ENCODE data around the gene FAM47E. TPM values are rescaled to one million over a fixed set of nuclear protein-coding genes. Genes with fewer than 3 reads are reported as not detected.
"Not testable (repeated sequence)": the region's sequence is repeated elsewhere in the genome, so short reads cannot be mapped to it uniquely, and the experiment has no call there.

FAM47E gene
- total RNA-seq, 4 donors from 2014 or later: 0.30 to 5.3 (median 0.98) TPM

GRCh38 chr4:76235407-76235806, 16.1 kb upstream of the FAM47E start:
- 65% methylated on average over 2 of the region's 2 CpGs for WGBS
- TF ChIP-seq POLR2AphosphoS5 (IDR thresholded peaks at IDR 0.05): no peak
- no peak for TF ChIP-seq POLR2A (IDR thresholded peaks at IDR 0.05)
- TF ChIP-seq EP300 (IDR thresholded peaks at IDR 0.05): no peak
- TF ChIP-seq CTCF (IDR thresholded peaks at IDR 0.05): no peak
- no peak for DNase-seq (ENCODE audit: low spot score in 2 of 2)
- peaks cover 5% of the 10 kb centered on the region for H3K9me3 ChIP-seq
- no peaks in the 10 kb centered on the region for H3K27me3 ChIP-seq
- peak overlapping the region; percentile 41 for H3K27ac ChIP-seq
- H3K36me3 ChIP-seq: no peaks in the 10 kb centered on the region
- H3K4me1 ChIP-seq: peaks cover 48% of the 10 kb centered on the region
- H3K4me3 ChIP-seq: no peak overlapping the region

GRCh38 chr4:76235915-76236314, 15.6 kb upstream of the FAM47E start:
- Histone ChIP-seq H3K4me1 (peaks cover 48% of the 10 kb centered on the region), H3K4me3 (no peak overlapping the region), H3K36me3 (no peaks in the 10 kb centered on the region), H3K9me3 (peaks cover 10% of the 10 kb centered on the region), H3K27me3 (no peaks in the 10 kb centered on the region), H3K27ac (peak overlapping the region; percentile 41)
- WGBS: 26% methylated on average over 1 of the region's 1 CpG
- no peak for DNase-seq (ENCODE audit: low spot score in 2 of 2)
- TF ChIP-seq EP300 (IDR thresholded peaks at IDR 0.05) (no peak), CTCF (IDR thresholded peaks at IDR 0.05) (no peak), POLR2AphosphoS5 (IDR thresholded peaks at IDR 0.05) (no peak), POLR2A (IDR thresholded peaks at IDR 0.05) (no peak)

- Histone ChIP-seq H3K27me3 (no peaks in the 10 kb centered on the region), H3K27ac (no peak overlapping the region), H3K4me3 (no peak overlapping the region), H3K36me3 (no peaks in the 10 kb centered on the region), H3K4me1 (peaks cover 24% of the 10 kb centered on the region), H3K9me3 (peaks cover 14% of the 10 kb centered on the region)
- no peak for DNase-seq (ENCODE audit: low spot score in 2 of 2)
- TF ChIP-seq POLR2A (IDR thresholded peaks at IDR 0.05) (no peak), EP300 (IDR thresholded peaks at IDR 0.05) (no peak)
- WGBS: over 99% methylated on average over 4 of the region's 4 CpGs
These were observed 13.3 kb upstream of the FAM47E start for GRCh38 chr4:76238236-76238635.

- DNase-seq (ENCODE audit: low spot score in 2 of 2): no peak
- Histone ChIP-seq H3K27me3 (no peaks in the 10 kb centered on the region), H3K27ac (no peak overlapping the region), H3K9me3 (peaks cover 14% of the 10 kb centered on the region), H3K36me3 (no peaks in the 10 kb centered on the region), H3K4me1 (peaks cover 20% of the 10 kb centered on the region), H3K4me3 (no peak overlapping the region)
- TF ChIP-seq POLR2A (IDR thresholded peaks at IDR 0.05) (no peak), EP300 (IDR thresholded peaks at IDR 0.05) (no peak), POLR2AphosphoS5 (IDR thresholded peaks at IDR 0.05) (no peak), CTCF (IDR thresholded peaks at IDR 0.05) (no peak)
These were observed 12.8 kb upstream of the FAM47E start for GRCh38 chr4:76238701-76239100.

- WGBS: 90% methylated on average over 2 of the region's 2 CpGs
- Histone ChIP-seq H3K9me3 (peaks cover 14% of the 10 kb centered on the region), H3K27ac (no peak overlapping the region), H3K27me3 (no peaks in the 10 kb centered on the region), H3K4me1 (peaks cover 11% of the 10 kb centered on the region), H3K4me3 (no peak overlapping the region), H3K36me3 (no peaks in the 10 kb centered on the region)
- no peak for DNase-seq (ENCODE audit: low spot score in 2 of 2)
- TF ChIP-seq POLR2A (IDR thresholded peaks at IDR 0.05) (no peak), CTCF (IDR thresholded peaks at IDR 0.05) (no peak), EP300 (IDR thresholded peaks at IDR 0.05) (no peak), POLR2AphosphoS5 (IDR thresholded peaks at IDR 0.05) (no peak)
These were observed 11.3 kb upstream of the FAM47E start for GRCh38 chr4:76240236-76240635.

GRCh38 chr4:76243877-76244276, 7.6 kb upstream of the FAM47E start:
- not testable (repeated sequence) for H3K27me3 ChIP-seq; DNase-seq (ENCODE audit: low spot score in 2 of 2); H3K4me3 ChIP-seq; H3K36me3 ChIP-seq; H3K4me1 ChIP-seq; H3K27ac ChIP-seq
- 94% methylated on average over 2 of the region's 2 CpGs for WGBS
- peaks cover 14% of the 10 kb centered on the region for H3K9me3 ChIP-seq

Measured in suprapubic skin (tissue), 4 donors.